ENCODE data around the gene SAC3D1.

Gene SAC3D1

DNA sequence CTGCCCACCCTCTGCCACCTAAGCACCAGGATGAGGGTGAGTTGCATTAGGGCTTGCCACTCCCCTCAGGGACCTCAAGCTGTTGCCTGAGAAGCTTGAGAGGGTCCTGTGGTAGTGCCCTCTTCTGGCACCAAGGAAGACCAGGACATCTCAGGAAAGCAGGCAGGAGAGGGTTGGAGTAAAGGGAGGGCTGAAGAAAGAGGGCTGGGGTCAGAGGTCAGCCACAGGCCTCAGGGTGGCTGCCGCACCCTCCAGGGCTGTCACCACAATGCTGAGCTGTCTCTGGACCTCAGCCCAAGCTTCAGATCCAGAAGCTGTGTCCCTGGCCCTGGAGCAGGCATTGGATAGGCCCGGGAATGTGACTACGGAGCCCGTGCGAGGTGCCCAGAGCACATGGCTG is 4.1 kb downstream of the SAC3D1 start:
- ATAC-seq (no peak), DNase-seq (no peak)
- Mint-ChIP-seq H3K27me3 (no peaks in the 10 kb centered on the region), H3K4me1 (peaks cover 71% of the 10 kb centered on the region), H3K9me3 (no peaks in the 10 kb centered on the region), H3K27ac (peak overlapping the region in 1 of 2 donors; percentile 15), H3K4me3 (no peak overlapping the region)

GRCh38 chr11:65045728-65046127 is 4.7 kb downstream of the SAC3D1 start:
- DNase-seq (no peak), ATAC-seq (no peak)
- Mint-ChIP-seq H3K4me1 (peaks cover 71% of the 10 kb centered on the region), H3K27me3 (no peaks in the 10 kb centered on the region), H3K27ac (no peak overlapping the region), H3K9me3 (no peaks in the 10 kb centered on the region), H3K4me3 (no peak overlapping the region)

DNA sequence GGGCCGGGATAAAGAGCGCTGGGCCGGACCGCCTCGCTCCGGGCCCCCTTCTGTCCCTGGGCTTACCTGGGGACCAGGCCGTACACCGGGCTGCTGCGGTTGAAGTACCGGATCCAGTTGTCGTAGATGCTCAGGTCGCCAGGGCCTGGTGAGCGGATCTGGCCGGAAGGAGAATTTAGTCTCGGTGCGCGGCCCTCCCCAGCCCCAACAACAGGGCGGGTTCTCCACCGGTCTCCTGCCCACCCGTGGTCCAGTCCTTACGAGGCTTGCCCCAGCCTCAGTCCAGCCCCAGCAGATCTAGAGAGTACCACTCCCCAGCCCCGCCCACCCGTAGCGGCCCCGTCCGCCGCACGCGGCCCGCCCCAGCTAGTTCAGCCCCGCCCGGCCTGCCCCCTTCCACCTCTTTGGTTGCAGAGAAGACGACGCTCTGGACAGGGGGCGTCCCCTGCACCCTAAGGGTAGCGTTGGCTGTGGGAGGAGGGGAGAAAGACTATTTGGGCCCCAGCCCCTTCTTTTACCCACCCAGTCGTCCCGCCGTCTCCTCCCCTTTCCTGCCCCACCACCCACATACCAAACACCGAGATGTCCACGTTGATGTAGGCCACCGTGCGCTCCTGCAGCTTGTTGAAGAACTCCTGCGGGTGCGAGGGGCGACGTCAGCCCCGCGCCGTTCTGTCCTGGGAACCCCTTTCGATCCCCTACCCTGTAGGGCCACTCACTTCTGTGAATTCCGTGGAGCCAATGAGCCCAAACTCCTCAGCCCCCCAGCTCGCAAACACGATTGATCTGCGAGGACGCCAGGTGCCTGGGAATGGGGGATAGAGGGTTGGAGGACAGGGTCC is 6.8 kb downstream of the SAC3D1 start:
- peak overlapping the region; percentile 82 to 84 for H3K4me3 Mint-ChIP-seq
- DNase-seq: peak; percentile 21 to 28

DNA sequence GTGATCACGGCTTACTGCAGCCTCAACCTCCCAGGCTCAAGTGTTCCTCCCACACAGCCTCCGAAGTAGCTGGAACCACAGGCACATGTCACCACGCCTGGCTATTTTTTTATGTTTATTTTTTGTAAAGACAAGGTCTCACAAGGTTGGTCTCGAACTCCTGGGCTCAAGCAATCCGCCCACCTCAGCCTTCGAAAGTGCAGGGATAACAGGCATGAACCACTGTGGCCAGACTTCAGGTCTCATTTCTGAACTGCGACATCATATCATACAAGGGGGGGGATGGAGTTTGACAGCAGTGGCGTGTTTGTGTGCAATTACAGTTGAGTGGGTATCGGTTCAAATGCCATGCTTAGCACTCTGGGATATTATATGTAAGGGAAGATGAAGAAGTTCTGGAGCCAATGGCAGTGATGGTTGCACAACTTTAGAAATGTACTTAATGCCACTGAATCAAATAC is 10.4 kb downstream of the SAC3D1 start:
- no peak for ATAC-seq
- peaks cover 52% of the 10 kb centered on the region for H3K4me1 Mint-ChIP-seq
- H3K27me3 Mint-ChIP-seq: no peaks in the 10 kb centered on the region
- no peaks in the 10 kb centered on the region for H3K9me3 Mint-ChIP-seq
- H3K4me3 Mint-ChIP-seq: no peak overlapping the region
- no peak for DNase-seq
- H3K27ac Mint-ChIP-seq: no peak overlapping the region

More for the DNA sequence above, 6.8 kb downstream of the SAC3D1 start:
- Mint-ChIP-seq H3K9me3 (no peaks in the 10 kb centered on the region), H3K27me3 (no peaks in the 10 kb centered on the region), H3K27ac (peak overlapping the region; percentile 81 to 89), H3K4me1 (peaks cover 61% of the 10 kb centered on the region)
- peak; percentile 79 for ATAC-seq

GRCh38 chr11:65053827-65054508 is 13.0 kb downstream of the SAC3D1 start:
- Mint-ChIP-seq H3K4me3 (peak overlapping the region; percentile 76 to 91), H3K4me1 (peaks cover 30% of the 10 kb centered on the region), H3K27ac (peak overlapping the region; percentile 65 to 97), H3K27me3 (no peaks in the 10 kb centered on the region), H3K9me3 (no peaks in the 10 kb centered on the region)
- no peak for DNase-seq
- peak; percentile 62 for ATAC-seq

GRCh38 chr11:65055538-65055937 is 14.5 kb downstream of the SAC3D1 start:
- peak overlapping the region in 1 of 2 donors; percentile 28 for H3K27ac Mint-ChIP-seq
- no peaks in the 10 kb centered on the region for H3K9me3 Mint-ChIP-seq
- no peak for DNase-seq
- ATAC-seq: no peak
- peaks cover 30% of the 10 kb centered on the region for H3K4me1 Mint-ChIP-seq
- no peak overlapping the region for H3K4me3 Mint-ChIP-seq
- H3K27me3 Mint-ChIP-seq: no peaks in the 10 kb centered on the region

- no peak for ATAC-seq
These were observed 16.0 kb downstream of the SAC3D1 start for GRCh38 chr11:65056999-65057398.

DNA sequence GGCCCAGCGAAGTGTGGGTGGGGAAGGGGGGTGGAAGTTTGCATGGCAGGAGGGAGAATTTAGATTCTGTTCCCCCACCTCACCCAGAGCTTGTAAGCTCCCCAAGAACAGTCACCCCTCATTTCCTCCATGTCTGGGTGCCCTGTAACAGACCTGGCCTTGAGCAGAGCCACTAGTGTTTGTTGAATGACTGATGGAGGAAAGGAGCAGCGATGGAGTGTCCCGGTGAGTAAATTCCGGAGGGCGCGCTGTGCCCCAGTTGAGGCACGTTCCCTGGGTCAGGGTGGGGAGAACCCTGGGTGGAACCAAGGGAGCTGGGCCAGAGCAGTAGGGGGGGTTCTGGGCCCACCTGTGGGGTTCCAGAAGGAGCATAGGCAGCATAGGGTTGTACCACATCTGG is 16.5 kb downstream of the SAC3D1 start:
- H3K4me1 Mint-ChIP-seq: peaks cover 36% of the 10 kb centered on the region
- no peak overlapping the region for H3K4me3 Mint-ChIP-seq
- no peaks in the 10 kb centered on the region for H3K27me3 Mint-ChIP-seq
- ATAC-seq (no peak), DNase-seq (no peak)
- H3K9me3 Mint-ChIP-seq: no peaks in the 10 kb centered on the region
- no peak overlapping the region for H3K27ac Mint-ChIP-seq

More at GRCh38 chr11:65056999-65057398, 16.0 kb downstream of the SAC3D1 start:
- Mint-ChIP-seq H3K4me3 (no peak overlapping the region), H3K9me3 (no peaks in the 10 kb centered on the region), H3K27ac (no peak overlapping the region), H3K4me1 (peaks cover 36% of the 10 kb centered on the region), H3K27me3 (no peaks in the 10 kb centered on the region)
- DNase-seq: no peak

DNA sequence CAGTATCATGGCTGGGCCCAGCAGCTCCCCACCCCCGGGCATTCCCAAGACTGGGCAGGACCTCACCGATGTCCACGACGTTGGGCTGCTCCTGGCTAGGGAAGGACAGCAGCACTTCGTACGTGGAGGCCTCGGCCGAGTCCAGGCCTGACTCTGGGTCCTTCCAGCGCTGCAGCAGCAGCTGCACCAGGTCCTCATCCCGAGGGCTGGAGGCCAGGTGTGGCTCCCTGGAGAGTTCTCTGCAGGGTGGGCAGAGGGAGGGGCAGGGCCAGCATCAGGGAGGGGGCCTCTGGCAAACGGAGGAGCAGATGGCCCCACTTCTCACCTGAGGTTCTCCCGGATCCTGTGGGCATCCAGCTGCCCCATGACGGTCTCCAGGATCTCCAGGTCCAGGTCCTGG is 17.0 kb downstream of the SAC3D1 start:
- Mint-ChIP-seq H3K4me1 (peaks cover 31% of the 10 kb centered on the region), H3K9me3 (no peaks in the 10 kb centered on the region), H3K27me3 (no peaks in the 10 kb centered on the region), H3K27ac (no peak overlapping the region), H3K4me3 (no peak overlapping the region)
- no peak for ATAC-seq
- no peak for DNase-seq

GRCh38 chr11:65058419-65059054 is 17.5 kb downstream of the SAC3D1 start, which contains the start of gene NAALADL1:
NAALADL1 (minus strand) TSS chr11:65058553; CDS start chr11:65058521, 32 bp downstream.
- H3K27me3 Mint-ChIP-seq: no peaks in the 10 kb centered on the region
- H3K9me3 Mint-ChIP-seq: no peaks in the 10 kb centered on the region
- ATAC-seq: no peak
- no peak for DNase-seq
- peaks cover 26% of the 10 kb centered on the region for H3K4me1 Mint-ChIP-seq
- H3K27ac Mint-ChIP-seq: no peak within 1 kb of the TSS
- H3K4me3 Mint-ChIP-seq: no peak within 1 kb of the TSS

GRCh38 chr11:65059523-65059922 is 18.5 kb downstream of the SAC3D1 start:
- peaks cover 16% of the 10 kb centered on the region for H3K4me1 Mint-ChIP-seq
- no peak overlapping the region for H3K27ac Mint-ChIP-seq
- ATAC-seq (no peak), DNase-seq (no peak)
- H3K9me3 Mint-ChIP-seq: no peaks in the 10 kb centered on the region
- no peak overlapping the region for H3K4me3 Mint-ChIP-seq
- H3K27me3 Mint-ChIP-seq: no peaks in the 10 kb centered on the region

GRCh38 chr11:65059959-65060824 is 19.2 kb downstream of the SAC3D1 start:
- Mint-ChIP-seq H3K27ac (no peak overlapping the region), H3K4me3 (no peak overlapping the region), H3K4me1 (peaks cover 14% of the 10 kb centered on the region), H3K27me3 (no peaks in the 10 kb centered on the region), H3K9me3 (no peaks in the 10 kb centered on the region)
- ATAC-seq: no peak
- DNase-seq: no peak

DNA sequence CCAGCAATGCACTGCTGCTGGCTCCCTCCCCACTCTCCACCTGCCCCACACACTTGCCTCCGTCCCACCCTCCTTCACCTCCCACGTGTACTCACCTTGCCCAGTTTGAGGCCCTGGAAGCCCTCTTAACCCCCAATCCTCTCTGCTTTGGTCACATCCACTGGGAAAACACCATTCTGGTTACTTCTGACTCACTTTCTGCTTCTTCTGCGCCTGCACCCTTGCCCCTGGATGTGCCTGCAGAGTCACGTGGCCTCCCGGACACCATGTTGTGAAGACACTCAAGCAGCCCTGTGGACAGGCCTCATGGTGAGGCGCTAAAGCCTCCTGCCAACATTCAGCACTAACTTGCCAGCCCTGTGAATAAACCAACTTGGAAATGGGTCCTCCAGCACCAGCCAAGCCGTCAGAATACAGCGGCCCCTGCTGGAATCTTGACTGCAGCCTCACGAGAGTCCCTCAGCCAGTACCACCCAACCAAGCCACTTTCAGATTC is 20.0 kb downstream of the SAC3D1 start:
- Mint-ChIP-seq H3K4me3 (no peak overlapping the region), H3K9me3 (no peaks in the 10 kb centered on the region), H3K4me1 (peaks cover 6% of the 10 kb centered on the region), H3K27ac (no peak overlapping the region), H3K27me3 (no peaks in the 10 kb centered on the region)
- no peak for DNase-seq
- peak; percentile 27 for ATAC-seq

GRCh38 chr11:65063532-65063931 is 22.5 kb downstream of the SAC3D1 start:
- no peak overlapping the region for H3K4me3 Mint-ChIP-seq
- ATAC-seq: no peak
- H3K4me1 Mint-ChIP-seq: peaks cover 6% of the 10 kb centered on the region
- no peaks in the 10 kb centered on the region for H3K27me3 Mint-ChIP-seq
- H3K9me3 Mint-ChIP-seq: no peaks in the 10 kb centered on the region
- H3K27ac Mint-ChIP-seq: no peak overlapping the region
- DNase-seq: no peak

- H3K4me3 Mint-ChIP-seq: no peak overlapping the region
- DNase-seq (no peak), ATAC-seq (no peak)
- no peaks in the 10 kb centered on the region for H3K27me3 Mint-ChIP-seq
- no peaks in the 10 kb centered on the region for H3K9me3 Mint-ChIP-seq
- H3K4me1 Mint-ChIP-seq: peaks cover 6% of the 10 kb centered on the region
- no peak overlapping the region for H3K27ac Mint-ChIP-seq
These were observed 23.8 kb downstream of the SAC3D1 start for GRCh38 chr11:65064847-65065240.

Data from stimulated activated naive CD8-positive, alpha-beta T cell treated with anti-CD3 and anti-CD28 coated beads, Interleukin-15, amount 100 ng/mL, for 72 hours (primary cell).